GM19455 (cell line): ENCODE measurements around the gene MECP2.
A peak's percentile ranks its signal among the peaks of the same experiment; 100 is the strongest.

Experiments
- ATAC-seq: cut with Tn5 transposase; IDR thresholded peaks from one replicate; pipeline ENCODE4 v1.9.1; 2021; ENCODE audit not compliant: unreplicated experiment

Gene MECP2

DNA sequence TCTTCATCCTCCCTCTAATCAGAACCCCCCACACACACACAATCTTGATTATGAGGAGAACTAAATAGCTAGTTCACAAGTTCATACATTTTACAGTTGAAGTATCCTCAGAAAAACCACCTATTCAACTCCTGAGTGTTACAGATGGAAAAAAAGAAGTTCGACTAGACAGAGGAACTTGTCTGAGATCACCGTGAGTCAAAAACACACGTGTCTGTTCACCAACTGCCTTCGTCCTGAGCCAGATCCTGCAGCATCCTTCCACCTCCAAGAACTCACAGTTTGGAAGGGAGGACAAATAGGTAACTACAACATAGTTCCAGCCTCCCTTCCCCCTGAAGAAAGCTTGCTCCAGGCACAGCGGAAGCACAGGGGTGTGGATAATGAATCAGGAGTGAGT lies 58.9 kb downstream of the MECP2 start:
- no peak for ATAC-seq

DNA sequence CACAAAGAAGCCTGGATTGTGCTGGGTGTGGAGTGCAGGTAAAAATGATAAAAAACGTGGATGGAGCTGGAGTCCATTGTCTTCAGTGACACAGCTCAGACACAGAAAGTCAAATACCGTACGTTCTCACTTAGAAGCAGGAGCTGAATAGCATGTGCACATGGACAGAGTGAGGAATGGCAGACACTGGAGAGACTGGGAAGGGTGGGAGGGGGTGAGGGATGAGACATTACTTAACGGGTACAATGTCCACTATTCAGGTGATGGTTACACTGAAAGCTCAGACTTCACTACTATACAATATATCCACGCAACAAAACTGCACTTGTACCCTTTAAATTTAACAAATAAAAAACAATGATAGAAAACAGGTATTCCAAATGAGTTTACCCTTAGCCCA lies 59.8 kb downstream of the MECP2 start:
- no peak for ATAC-seq

DNA sequence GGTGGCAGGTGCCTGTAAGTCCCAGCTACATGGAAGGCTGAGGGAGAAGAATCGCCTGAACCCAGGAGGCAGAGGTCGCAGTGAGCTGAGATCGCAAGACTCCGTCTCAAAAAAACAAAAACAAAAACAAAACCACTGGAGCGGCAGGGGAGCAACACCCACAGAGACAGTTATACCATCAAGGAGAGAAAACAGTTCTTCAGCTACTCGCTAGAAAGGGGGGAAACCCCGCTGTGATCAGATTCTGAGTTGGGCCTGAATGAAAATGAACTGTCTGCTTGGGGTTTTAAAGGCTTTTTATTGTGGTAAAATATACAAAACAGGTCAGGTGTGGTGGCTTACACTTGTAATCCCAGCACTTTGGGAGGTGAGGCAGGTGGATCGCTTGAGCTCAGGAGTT lies 61.0 kb downstream of the MECP2 start:
- no peak for ATAC-seq

DNA sequence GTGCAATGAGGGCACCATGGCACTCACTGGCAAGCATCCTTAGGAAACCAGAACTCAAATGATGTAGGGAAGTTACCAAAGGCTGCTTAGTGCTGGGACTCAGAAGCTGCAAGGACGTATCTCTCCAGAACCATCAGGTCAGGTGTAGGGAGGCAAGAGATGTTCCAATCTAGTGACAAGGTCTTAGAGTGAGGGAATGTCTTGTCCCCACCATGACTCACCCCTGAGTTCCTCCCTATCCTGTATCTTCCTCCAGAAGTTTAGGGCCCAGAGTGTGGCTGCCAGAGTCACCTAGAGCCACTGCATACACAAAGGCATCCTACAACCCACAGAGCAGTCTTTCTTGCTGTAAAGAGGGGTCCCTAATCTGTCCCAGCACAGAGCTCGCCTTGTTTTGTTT lies 63.7 kb downstream of the MECP2 start:
- ATAC-seq: no peak

DNA sequence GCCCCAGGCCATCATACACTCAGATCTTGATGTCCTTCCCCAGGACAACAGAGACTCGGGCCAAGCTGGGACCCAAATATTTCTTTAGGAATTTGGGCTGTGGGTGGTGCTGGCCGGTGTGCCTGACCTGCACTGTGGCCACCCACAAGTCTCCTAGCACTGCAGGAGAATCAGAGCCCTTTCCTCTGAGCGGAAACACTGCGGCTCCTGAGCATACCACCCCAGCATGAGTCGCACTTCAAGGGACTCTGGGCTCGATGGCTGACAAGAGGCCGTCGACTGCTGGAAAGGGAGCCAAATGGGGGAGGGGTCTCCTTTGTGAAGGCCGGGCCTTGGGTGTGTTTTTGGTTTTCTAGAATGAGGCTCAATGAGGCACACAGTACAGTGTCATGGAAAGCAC lies 64.9 kb downstream of the MECP2 start:
- no peak for ATAC-seq

DNA sequence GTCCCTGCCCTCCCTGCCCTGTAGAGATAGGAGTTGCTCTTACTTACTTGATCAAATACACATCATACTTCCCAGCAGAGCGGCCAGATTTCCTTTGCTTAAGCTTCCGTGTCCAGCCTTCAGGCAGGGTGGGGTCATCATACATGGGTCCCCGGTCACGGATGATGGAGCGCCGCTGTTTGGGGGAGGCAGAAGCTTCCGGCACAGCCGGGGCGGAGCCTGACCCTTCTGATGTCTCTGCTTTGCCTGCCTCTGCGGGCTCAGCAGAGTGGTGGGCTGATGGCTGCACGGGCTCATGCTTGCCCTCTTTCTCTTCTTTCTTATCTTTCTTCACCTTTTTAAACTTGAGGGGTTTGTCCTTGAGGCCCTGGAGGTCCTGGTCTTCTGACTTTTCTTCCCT lies 65.4 kb downstream of the MECP2 start:
- ATAC-seq: no peak

DNA sequence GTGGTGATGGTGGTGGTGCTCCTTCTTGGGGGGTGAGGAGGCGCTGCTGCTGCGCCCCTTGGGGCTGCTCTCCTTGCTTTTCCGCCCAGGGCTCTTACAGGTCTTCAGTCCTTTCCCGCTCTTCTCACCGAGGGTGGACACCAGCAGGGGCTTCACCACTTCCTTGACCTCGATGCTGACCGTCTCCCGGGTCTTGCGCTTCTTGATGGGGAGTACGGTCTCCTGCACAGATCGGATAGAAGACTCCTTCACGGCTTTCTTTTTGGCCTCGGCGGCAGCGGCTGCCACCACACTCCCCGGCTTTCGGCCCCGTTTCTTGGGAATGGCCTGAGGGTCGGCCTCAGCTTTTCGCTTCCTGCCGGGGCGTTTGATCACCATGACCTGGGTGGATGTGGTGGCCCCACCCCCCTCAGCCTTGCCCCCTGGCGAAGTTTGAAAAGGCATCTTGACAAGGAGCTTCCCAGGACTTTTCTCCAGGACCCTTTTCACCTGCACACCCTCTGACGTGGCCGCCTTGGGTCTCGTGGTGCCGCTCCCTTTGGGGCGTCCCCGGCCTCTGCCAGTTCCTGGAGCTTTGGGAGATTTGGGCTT lies 66.7 kb downstream of the MECP2 start:
- no peak for ATAC-seq

DNA sequence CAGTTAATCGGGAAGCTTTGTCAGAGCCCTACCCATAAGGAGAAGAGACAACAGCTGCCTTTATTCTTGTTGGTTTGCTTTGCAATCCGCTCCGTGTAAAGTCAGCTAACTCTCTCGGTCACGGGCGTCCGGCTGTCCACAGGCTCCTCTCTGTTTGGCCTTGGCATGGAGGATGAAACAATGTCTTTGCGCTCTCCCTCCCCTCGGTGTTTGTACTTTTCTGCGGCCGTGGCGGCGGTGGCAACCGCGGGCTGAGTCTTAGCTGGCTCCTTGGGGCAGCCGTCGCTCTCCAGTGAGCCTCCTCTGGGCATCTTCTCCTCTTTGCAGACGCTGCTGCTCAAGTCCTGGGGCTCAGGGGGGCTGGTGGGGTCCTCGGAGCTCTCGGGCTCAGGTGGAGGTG lies 67.3 kb downstream of the MECP2 start:
- no peak for ATAC-seq

DNA sequence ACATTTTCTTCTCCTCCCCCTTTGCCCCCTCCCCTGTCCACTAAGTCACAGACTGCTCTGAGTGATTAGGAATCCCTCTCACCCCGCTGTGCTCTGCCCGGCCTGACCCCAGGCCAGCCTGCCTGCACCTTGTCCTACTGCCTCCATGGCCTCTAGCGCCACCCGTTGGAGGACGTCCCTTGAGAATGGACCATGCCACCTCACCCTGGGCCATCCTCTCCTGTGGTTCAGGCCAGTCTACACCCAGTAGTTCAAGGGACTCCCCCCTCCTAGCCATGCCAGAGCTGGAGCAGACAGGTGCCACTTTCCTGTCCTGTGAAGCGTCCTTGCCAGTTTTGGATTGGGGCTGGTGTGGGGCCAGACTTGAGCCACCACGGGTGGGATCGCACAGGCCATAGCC lies 68.1 kb downstream of the MECP2 start:
- no peak for ATAC-seq

DNA sequence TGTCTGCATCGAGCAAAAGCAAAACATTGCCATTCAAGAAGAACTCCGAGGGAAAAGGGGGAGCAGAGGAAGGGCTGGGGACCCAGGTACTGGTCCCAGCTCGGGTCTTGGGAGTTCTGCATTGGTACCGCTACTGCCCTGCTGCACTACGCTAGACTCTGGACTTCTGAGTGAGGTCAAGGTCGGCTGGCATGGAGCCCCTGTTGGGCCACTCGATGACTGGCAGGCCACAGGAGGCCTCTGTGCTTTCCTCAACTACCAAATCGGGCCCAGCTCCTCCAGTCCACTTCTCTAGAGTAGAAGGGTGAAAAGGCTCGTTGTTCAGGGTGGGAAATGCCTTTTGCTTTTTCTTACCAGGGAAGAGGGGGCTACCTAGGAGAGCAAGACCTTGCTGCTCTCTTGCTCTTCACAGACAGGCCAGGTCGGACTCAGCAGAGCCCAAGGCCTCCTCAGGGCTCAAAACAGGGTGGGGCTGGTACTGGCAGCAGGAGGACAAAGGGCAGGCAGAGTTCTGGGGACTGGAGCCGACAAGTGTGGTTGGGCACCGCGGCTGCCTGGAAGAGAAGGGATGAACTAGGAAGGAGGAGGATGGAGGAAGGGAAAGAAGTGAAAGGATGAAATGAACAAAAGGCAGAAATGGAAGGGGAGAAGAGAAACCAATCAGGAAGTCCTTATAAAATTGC lies 68.9 kb downstream of the MECP2 start:
- ATAC-seq: no peak

DNA sequence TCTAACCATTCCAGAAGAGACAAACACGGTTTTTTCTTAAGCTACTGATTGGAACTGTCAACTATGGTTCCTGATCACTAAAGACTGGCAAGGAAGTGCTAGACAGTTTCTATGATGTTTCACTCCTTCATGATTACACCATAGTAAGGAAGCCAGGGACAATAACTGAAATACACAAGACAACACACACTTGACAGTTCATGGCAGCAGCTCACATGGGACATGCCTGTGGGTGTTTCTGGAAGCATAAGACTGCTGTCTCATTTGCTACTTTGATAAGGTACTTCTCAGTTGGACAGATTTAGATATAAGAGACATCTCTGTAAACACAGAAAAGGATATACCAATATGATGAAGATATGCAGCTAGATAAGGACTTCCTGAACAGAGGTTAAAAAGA lies 69.5 kb downstream of the MECP2 start:
- no peak for ATAC-seq

DNA sequence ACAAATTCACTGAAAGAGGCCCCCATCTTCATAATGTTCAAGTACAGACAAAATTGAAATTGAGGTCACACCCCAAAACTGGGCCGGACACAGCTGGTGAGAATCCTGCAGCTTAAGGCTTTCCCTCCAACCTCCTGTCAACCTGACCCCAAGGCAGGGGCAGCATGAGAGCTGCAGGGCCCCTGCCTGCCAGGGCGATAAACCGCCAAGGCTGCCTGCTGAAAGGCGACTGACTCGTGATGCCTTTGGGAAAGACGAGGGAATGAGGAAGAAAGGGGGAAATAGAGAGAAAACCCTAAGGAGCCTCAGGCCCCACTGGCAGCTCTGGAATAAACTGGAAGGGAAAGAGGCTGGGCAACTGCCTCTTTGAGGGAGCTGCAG lies 70.5 kb downstream of the MECP2 start:
- ATAC-seq: no peak

DNA sequence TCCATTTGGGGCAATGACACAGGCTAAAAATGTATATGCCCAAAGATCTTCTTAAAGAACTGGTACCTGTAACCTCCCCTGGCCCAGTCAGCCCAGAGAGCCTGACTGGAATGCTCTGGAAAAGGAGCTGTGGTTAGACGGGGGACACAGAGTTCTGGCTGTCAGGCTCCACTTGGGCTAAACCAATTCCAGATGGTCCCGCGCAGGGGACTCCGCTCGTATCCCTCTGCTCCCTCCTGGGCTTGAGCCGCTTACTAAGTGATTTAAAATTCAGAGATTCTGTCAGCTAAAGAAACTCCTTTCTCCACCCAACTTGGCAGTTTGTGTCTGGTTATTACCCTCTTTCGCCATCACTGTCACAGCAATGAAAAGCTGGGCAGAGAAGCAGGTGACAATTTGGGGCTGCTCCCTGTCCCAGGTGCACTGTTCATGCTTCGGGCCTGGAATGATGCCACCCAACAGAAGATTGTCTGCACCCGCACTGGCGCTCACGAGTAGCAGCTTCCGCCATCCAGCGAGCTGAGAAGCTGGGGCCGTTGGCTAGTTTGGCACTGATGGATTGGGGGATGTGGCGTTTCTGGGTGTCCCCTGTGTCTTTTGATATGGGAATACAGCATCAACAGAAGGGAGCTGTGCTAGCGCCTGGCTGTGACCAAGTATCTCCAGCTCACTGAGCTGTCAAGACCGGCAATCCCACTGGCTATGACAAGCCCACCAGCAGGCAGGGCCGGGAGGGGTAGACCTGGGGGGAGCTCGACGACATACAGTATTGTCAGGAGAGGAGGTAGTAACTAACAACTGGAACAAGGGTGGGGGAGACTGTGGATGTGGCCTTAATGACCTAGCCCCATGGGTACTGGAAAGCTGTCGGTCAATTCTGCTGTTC lies 71.1 kb downstream of the MECP2 start:
- no peak for ATAC-seq

DNA sequence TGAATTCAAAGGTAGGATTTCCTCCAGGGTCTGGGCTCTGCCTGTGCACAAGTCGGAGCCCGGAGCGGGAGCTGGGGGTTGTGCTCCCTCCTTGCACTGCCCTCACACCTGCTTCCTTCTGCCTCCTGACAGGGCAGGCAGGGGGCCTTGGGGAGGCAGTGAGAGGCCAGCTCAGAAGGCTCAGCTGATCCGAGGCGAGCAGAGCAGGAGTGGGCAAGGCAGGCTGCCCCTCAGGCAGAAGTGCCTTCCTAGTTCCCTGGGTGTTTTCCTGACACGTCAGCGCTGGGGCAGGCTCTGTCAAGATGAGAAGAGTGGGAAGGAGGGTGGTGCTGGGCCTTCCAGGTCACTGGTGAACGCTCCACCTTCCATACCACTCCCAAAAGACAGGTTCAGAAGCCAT lies 72.3 kb downstream of the MECP2 start:
- ATAC-seq: no peak

DNA sequence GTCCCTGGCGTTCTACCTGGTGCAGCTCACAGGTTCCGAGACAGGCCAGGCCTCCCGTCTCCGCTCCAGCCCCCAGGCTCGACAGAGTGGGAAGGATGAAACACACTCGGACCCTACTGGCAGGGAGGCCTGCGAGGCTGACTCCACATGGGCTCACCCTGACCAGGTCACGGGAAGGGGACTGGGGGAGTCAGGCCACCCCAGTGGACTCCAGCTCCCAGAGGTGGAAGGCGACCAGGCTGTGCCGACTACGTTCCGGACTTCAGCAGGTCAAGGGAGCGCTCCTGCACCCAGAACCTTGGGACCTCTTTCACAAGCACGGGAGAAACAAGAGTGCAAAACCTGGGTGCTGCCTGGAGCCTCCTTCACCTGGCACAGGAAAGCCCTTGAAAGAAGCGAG lies 73.2 kb downstream of the MECP2 start:
- ATAC-seq: no peak

DNA sequence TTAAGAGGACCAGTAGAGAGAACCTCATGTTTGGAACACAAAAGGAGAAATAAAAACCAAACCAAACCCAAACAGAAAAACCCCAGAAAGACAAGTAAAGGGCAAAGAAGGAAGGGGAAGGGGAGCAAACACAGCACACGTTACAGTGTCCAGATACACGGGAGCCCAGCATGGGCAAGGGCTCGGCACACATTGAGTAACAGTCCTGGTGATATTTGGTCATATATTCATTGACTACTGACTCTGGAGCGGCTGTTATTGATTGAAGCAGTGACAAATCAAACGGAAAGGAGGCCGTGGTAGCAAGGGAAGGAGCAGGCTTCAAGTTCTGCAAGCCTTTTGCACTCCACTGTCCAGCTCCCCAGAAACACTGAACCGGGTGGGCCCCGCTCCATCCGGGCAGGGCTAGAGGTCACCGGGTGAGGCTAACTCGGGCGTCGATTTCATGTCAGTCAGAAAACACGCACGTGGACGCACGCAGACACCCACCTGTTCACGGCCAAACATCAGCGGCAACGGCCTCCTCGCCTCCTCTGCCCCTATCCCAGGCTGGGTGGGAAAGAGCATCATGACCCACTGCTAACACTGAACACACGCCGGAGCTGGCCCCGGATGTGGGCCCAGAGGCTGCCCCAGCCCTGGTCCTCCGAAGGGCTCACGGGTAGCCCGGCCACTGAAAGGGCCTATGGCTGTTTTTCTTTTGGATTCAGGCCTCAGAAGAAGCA lies 74.1 kb downstream of the MECP2 start:
- no peak for ATAC-seq

DNA sequence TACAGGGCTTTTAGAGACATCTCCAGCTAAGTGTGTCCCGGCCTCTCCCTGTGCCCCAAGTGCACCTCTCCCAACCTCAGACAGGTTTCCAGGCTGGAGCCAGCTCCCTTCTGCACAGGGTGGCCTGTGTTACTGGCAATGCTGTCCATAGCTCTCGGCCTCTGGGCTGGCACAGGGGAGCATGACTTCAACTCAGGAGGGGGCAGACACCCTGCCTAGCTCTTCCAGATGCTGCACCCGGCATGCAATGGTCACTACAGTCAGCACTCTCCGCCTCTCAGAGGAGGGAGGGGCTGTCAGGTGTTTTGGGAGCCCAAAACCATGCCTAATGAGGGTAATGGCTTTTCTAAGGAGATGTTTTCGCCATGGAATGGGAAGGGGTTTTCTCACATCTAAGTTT lies 75.4 kb downstream of the MECP2 start:
- ATAC-seq: no peak

DNA sequence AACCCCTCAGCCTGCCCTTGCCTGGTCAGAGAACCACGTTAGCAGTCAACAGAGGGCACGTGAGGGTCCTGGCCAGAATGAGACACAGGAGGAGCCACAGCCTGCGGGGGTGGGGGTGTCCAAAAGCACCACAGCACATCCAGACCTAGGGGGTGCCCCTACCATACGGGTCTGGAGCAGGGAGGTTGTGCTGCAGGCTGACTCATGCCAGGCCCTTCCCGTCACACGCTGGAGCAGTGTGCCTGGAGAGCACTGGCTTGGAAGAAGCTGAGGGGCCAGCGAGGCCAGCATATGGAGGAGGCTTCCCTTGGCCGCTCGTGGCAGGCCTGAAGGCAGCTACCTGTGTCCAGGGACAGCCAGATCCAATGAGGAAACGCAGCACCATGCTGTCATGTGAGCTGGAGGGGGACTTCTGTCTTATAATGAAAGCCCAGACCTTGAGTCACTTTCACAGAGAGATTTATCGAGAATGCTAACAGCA lies 76.3 kb downstream of the MECP2 start:
- ATAC-seq: no peak

DNA sequence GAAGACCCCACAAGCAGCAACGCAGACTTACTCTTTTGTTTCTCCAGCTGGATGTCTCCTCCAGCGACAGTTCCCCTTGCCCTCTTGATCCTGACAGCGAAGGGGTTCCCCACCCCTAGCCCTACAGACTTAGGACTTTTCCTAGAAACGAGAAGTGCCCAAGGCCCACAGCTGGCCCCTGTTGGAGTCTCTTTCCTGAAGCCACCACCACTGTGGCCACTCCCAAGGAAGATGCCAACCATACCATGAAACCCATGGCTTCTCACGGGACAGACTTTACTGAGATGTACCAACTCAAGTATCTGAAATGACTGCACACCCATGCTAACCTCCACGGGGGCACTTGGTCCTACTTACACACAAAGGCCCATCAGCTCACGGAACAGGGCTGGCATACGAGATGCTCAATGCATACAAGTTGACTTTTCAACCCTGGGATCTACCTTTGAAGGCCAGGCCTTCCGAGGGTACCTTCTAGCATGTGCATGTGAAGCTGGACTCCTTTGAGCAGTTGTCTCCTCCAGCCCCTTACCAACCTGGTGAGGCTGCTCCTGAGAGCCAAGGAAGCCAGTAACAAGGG lies 76.9 kb downstream of the MECP2 start:
- no peak for ATAC-seq

DNA sequence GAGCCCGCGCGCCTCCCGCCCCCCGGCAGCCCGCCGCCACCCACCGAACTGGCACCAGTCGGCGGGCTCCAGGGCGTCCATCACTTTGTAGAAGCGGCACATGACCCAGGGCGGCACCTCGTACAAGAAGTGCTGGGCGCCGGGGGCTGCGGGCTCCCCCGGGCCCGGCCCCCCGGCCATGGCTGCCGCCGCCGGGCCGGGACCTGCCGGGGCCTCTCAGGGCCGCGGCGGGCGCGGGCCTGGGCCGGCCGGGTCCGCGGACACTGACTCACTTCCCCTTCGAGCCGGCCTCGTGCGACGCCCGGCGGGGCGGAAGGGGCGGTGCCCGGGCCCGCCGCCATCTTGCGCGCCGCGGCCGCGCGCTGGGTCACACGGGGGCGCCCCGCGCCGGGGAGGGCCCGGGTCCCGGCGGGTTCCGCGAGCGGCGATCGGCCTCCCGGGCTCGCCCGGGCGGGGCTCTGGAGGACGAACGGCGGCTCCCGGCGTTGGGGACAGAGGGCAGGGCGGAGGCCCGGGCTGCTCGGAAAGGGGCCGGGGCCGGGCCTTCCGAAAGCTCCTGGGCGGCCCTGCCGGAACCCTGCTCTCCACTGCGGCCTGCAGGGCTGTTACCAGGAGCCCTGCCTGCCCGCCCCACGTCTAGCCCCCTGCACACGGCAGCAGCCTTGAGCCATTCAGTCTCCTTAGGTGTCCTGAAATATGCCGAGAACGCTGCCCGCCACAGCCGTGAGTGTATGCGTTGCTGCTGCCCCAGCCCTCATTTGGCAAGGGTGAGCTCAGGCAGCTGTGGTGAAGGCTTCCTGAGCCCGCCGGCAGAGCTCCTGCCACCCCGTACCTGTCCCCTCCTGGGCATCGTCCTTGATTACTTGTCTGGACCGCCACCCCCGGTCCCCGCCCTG lies 77.6 kb downstream of the MECP2 start, which contains the start of gene IRAK1:
Gene IRAK1, minus strand, starts transcription at position 270 of the 896 bp plus-strand sequence. Its CDS starts 90 bp downstream, at position 180.
- ATAC-seq: peak; percentile 71
